ENCODE data around the gene CTIF. TPM values are rescaled to one million over a fixed set of nuclear protein-coding genes. Genes with fewer than 3 reads are reported as not detected.

The CTIF gene
- total and polyA plus RNA-seq, 12 donors = 44.5 to 74.1 (median 58.9) TPM

GRCh38 chr18:48824231-48824970, 285.6 kb downstream of the CTIF start:
- intact Hi-C loops (cut with DNase I) = loop anchor here in 1 of 10 donors (10.0 kb wide), 1 partner anchor 120 kb away; no protein-coding TSS in a partner anchor

GRCh38 chr18:48825101-48825745, 286.4 kb downstream of the CTIF start:
- intact Hi-C loops (cut with DNase I) = loop anchor here in 1 of 10 donors (10.0 kb wide), 1 partner anchor 120 kb away; no protein-coding TSS in a partner anchor
- ATAC-seq = peak in 7 of 8 donors; percentile 22 to 50 (median 44)
- H3K36me3 ChIP-seq = peaks cover 0 to 8% (median 0%) of the 10 kb centered on the region in 9 donors
- peaks cover 18 to 62% (median 49%) of the 10 kb centered on the region in 9 donors for H3K4me1 ChIP-seq
- H3K27ac ChIP-seq = peak overlapping the region; percentile 3 to 76 (median 58)
- H3K9me3 ChIP-seq = peaks cover 0 to 7% (median 0%) of the 10 kb centered on the region in 11 donors
- DNase-seq = peak in 1 of 2 donors; percentile 40
- no peaks in the 10 kb centered on the region for H3K27me3 ChIP-seq
- no peak overlapping the region for H3K4me3 ChIP-seq
- TF ChIP-seq, protein P1, sequence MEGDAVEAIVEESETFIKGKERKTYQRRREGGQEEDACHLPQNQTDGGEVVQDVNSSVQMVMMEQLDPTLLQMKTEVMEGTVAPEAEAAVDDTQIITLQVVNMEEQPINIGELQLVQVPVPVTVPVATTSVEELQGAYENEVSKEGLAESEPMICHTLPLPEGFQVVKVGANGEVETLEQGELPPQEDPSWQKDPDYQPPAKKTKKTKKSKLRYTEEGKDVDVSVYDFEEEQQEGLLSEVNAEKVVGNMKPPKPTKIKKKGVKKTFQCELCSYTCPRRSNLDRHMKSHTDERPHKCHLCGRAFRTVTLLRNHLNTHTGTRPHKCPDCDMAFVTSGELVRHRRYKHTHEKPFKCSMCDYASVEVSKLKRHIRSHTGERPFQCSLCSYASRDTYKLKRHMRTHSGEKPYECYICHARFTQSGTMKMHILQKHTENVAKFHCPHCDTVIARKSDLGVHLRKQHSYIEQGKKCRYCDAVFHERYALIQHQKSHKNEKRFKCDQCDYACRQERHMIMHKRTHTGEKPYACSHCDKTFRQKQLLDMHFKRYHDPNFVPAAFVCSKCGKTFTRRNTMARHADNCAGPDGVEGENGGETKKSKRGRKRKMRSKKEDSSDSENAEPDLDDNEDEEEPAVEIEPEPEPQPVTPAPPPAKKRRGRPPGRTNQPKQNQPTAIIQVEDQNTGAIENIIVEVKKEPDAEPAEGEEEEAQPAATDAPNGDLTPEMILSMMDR (IDR thresholded peaks at IDR 0.05) = no peak
- 56% methylated on average over 6 of the region's 6 CpGs for WGBS, 2 donors

More at GRCh38 chr18:48824231-48824970, 285.6 kb downstream of the CTIF start:
- Histone ChIP-seq H3K9me3 (peaks cover 0 to 7% (median 0%) of the 10 kb centered on the region in 11 donors), H3K4me1 (peaks cover 22 to 61% (median 51%) of the 10 kb centered on the region in 9 donors), H3K36me3 (peaks cover 0 to 14% (median 0%) of the 10 kb centered on the region in 9 donors), H3K27me3 (no peaks in the 10 kb centered on the region), H3K27ac (peak overlapping the region in 5 of 10 donors; percentile 42 to 76 (median 66)), H3K4me3 (no peak overlapping the region)
- DNase-seq = peak in 1 of 2 donors; percentile 2
- no peak for ATAC-seq
- TF ChIP-seq, protein P1 (IDR thresholded peaks at IDR 0.05) = no peak
- WGBS, 2 donors = 93 to 94% methylated on average over 14 of the region's 14 CpGs

GRCh38 chr18:48826271-48826670, 287.4 kb downstream of the CTIF start:
- intact Hi-C loops (cut with DNase I) = loop anchor here in 1 of 10 donors (10.0 kb wide), 1 partner anchor 119 kb away; no protein-coding TSS in a partner anchor
- DNase-seq = no peak
- 86 to 87% methylated on average over 7 of the region's 7 CpGs for WGBS, 2 donors
- Histone ChIP-seq H3K36me3 (peaks cover 0 to 7% (median 0%) of the 10 kb centered on the region in 9 donors), H3K4me3 (no peak overlapping the region), H3K4me1 (peaks cover 18 to 70% (median 49%) of the 10 kb centered on the region in 9 donors), H3K9me3 (peaks cover 0 to 7% (median 0%) of the 10 kb centered on the region in 11 donors), H3K27me3 (no peaks in the 10 kb centered on the region), H3K27ac (peak overlapping the region in 8 of 10 donors; percentile 5 to 76 (median 58))
- TF ChIP-seq, protein P1 (IDR thresholded peaks at IDR 0.05) = no peak
- ATAC-seq = no peak

DNA sequence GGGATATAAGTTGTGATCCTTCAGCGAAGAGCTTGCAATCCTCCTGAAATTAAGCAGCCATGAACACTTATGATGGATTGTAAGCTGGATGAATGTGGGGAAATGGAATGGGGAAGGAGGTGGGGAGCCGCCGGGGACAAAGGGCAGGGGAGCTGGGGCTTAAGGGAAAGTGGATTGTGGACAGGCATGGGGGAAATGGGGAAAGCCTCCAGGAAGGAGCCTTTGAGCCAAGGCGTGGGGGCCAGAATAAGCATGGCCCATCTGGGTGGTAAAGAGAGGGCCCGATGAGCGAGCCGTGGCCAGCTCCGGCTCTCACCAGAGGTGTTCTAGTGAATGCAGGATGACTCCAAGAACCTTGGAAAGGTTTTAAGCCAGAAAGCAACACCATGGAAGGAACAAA, 288.0 kb downstream of the CTIF start:
- Histone ChIP-seq H3K27me3 (no peaks in the 10 kb centered on the region), H3K4me1 (peaks cover 18 to 74% (median 49%) of the 10 kb centered on the region in 9 donors), H3K36me3 (peaks cover 0 to 7% (median 0%) of the 10 kb centered on the region in 9 donors), H3K9me3 (peaks cover 0 to 7% (median 0%) of the 10 kb centered on the region in 11 donors), H3K4me3 (no peak overlapping the region), H3K27ac (peak overlapping the region in 6 of 10 donors; percentile 32 to 76 (median 60))
- ATAC-seq (no peak), DNase-seq (no peak)
- intact Hi-C loops (cut with DNase I) = loop anchor here in 1 of 10 donors (10.0 kb wide), 1 partner anchor 118 kb away; no protein-coding TSS in a partner anchor
- WGBS, 2 donors = 96 to 97% methylated on average over 8 of the region's 8 CpGs
- TF ChIP-seq, protein P1 (IDR thresholded peaks at IDR 0.05) = no peak

All from heart right ventricle (tissue), 16 donors.